DMS79 treated with DMSO at 0.1 percent for 48 hours (cell line): ENCODE results near the gene NFATC4.
"Not testable (repeated sequence)": the region's sequence is repeated elsewhere in the genome, so short reads cannot be mapped to it uniquely, and the experiment has no call there.

Experiments
- DNase-seq: peaks from one replicate; lab custom pipeline; 2025; lab: John Stamatoyannopoulos, UW

NFATC4 gene

DNA sequence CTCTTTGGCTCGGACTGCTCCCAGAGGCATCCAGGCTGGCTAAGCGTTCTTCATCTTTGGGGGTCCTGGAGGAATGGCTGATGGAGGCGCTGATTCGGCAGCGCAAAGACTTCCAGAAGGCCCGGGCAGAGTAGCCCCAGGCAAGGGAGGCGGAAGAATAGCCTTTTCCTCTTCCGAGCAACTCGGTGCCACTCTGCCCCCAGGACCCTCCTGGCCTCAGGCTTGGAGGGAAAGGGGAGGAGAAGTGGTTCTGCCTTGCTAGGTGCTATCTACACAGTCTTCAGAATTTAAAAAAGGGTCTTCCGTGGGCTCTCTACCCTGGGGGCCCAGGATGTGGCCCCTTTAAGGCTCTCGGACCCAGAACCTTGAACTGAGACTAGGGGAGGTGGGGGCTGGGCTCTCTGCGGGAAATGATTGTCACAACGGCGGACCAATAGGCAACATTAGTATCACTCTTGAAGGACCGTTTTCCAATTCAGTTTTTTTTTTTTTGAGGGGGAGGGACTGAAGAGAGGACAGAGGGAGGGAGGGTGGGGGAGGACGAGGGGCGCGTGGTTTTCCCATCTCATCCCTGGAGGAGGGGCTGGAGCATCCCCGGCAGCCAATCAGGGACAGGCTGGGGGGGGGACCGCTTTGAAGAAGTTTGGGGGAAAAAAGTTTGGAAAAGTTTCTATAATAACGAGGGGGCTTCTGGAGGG is at the start of gene NFATC4:
Gene NFATC4 (plus strand): TSS at position 671 of the 698 bp plus-strand sequence. CDS start 157 bp downstream, outside the sequence.
- peak; percentile 94 for DNase-seq

DNA sequence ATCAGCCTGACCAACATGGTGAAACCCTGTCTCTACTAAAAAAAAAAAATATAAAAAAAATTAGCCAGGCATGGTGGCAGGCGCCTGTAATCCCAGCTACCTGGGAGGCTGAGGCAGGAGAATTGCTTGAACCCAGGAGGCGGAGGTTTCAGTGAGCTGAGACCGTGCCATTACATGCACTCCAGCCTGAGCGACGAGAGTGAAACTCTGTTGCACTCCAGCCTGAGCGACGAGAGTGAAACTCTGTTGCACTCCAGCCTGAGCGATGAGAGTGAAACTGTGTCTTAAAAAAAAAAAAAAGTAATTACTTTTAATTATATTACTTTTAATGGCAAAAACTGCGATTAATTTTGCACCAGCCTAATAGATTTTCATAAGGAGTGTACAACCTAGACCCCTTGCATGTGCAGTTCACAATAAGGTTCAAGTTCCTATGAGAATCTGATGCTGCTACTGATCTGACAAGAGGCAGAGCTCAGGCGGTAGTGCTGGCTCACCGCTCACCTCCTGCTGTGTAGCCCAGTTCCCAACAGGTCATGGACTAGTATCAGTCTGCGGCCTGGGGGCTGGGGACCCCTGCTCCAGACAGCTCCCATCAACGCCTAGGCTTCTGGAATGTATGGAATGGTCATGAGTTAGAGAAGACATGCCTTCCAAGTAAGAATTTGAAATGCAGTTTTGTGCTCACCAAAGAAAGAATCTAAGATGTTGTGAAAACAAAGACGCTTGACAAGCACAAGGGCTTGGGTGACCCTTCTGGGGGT is 46.6 kb upstream of the NFATC4 start:
- no peak for DNase-seq

DNA sequence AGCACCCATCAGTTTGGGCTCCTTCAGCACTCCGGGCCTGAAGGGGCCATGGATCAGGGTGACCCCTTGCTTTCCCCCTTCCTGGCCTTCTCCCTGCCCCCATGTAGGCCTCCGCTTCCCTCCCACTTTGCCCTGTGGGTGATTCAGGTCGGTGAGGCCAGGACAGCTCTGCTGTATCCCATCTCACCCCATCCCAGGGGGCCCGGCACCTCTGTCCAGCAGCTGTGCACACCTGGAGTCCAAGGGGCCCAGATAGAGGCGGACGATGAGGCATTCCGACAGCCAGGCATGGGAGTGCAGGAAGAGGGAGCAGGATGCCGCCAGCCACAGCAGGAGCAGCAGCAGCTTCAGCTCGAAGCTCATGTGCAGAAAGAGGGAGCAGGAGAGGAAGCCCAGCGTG is 45.3 kb upstream of the NFATC4 start:
- DNase-seq = no peak

DNA sequence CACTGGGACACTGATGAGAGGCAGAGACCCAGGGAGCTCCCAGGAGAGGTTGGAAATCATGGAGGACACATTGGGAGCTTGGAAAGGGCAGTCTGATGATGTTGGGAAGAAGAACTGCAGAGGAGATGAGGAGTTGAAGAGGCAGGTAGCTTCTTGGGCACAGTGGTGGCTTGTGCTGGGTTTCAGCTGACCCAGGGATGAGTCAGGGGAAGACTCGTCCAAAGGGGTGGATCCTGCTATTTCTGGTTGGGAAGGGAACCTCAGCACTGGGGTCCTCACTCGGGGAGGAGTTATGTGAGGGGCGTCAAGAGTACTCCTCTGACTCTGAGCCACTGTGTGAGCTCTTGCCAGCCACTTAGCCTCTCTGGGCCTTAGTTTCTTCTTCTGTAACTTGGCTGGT is 44.6 kb upstream of the NFATC4 start:
- no peak for DNase-seq

DNA sequence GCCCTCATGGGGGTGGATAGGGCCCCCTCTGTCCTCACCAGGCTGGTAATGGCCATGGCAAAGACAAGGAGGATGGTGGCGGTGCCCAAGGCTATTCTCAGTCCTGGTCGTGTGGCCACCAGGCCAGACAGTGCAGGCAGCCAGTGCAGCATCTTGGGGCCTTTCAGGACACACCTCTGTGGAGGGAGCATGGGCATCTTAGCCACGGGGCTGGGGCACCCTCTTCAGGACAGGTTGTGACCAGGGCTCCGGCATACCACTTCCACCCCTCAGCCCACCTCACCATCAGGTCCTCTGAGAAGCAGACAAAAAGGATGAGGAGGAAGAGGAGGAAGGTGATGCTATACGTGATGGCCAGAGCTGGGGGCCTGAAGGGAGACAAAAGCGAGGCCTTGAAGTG is 44.0 kb upstream of the NFATC4 start:
- DNase-seq = no peak

DNA sequence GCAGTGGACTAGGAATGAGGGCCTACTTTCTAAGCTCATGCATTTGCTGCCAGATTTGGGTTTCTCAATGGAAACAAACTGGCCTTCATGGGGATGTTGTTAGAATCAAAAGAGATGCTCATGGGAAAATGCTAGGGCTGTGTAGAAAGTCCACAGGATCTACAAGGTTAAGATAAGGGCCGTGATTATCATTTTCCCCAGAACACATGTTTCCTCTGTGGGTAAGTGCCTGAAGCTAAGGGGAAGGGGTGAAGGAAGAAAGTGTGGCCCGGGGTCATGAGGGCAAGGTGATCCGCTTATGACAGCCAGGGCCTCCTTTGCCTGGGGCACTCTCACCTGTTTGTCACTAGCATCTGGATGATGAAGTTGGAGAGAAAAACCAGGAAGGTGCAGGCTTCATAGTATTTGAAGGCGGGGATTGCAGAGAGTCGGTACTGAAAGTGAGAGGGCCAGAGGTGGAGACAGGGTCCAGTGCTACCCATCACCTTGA is 42.9 kb upstream of the NFATC4 start:
- no peak for DNase-seq

DNA sequence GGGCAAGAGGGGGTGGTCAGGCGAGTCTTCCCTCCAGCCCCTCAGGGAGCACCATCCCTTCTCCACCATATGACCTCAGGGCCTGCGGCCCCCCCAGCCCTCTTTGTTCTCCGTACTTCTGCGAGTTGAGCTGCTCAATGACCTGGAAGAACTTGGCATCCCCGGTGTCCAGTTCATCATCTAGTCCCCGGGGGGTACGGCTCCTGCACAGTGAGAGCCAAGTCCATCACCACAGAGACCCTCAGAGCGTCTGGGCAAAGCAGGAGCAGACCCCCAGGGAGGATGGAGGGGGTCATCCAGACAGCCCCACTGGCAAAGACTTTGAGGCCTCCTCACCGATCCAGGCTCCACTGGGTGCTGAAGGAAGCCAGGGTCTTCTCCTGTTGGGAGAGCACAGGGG is 42.0 kb upstream of the NFATC4 start:
- no peak for DNase-seq

DNA sequence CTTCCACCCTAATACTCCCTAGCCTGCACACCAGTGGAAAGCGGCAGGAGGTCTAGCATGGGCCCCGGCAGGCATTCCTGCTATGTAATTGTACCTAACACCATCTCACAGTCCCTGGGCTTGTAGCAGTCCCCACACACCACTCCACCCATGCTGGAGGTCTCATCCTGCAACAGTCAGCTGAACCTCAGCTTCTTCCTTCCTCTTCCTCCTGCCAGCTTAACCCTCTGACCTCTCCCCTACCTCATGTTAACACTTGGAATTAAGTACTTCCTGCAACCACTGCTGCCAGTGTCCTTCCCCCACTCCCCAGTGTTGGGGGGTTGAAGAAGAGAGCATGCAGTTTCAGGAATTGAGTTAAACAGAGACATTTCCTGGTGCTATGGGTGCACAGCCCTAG is 40.7 kb upstream of the NFATC4 start:
- DNase-seq = no peak

DNA sequence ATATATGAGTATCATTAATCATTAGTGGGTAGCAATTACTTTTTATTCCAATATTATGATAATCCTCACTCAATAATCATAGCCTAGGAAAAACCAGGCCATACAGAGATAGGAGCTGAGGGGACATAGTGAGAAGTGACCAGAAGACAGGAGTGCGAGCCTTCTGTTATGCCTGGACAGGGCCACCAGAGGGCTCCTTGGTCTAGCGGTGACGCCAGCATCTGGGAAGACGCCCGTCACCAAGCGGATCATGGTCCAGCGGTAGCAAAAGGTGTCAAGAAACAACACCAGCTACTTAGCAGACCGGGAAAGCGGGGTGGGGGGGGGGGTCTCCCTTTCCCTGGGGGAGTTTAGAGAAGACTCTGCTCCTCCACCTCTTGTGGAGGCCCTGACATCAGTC is 40.1 kb upstream of the NFATC4 start:
- not testable (repeated sequence) for DNase-seq

DNA sequence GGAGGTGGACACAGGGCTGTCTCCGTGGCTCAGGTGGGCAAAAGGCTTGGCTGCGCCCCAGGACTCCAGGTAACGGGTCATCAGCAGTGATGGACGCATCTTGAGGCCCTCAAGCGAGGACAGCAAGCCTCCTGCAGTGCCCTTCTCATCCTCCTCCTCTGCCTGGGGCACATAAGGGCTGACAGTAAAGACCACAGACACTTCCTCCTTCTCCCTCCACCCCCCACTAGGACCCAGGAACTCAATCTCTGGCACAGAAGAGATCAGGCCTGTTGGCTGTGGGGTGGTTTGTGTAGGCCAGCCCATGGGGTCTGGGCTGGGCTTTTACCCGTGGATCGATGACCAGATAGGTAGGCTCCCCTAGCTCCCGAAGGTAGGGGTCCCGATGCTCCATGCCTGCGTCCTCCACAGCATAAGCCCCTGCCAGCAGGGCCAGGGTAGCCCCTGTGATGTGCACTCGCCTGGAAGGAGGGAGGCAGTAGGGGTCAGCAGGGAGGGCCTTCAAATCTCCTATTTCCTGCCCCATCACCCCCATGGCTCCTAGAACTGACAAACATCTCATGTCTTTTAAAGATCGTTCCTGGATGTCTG is 38.8 kb upstream of the NFATC4 start:
- DNase-seq = no peak

DNA sequence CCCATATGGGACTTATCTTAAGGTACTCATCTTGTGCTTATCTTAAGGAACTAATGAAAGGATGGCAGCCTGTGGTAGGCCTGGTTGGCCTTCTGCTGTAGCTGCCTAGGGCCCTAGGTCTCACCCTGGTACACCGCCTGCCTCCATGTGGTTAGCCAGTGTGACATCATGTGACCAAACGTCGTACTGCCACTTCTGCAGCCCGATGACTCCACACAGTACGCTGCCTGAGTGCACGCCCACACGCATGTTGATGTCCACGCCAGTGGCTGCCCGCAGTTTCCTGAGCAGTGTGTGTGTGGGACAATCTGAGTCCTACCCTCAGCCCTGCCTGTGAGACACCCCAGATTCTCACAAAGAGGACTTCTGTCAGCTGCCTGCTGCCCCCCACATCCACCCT is 38.2 kb upstream of the NFATC4 start:
- no peak for DNase-seq

DNA sequence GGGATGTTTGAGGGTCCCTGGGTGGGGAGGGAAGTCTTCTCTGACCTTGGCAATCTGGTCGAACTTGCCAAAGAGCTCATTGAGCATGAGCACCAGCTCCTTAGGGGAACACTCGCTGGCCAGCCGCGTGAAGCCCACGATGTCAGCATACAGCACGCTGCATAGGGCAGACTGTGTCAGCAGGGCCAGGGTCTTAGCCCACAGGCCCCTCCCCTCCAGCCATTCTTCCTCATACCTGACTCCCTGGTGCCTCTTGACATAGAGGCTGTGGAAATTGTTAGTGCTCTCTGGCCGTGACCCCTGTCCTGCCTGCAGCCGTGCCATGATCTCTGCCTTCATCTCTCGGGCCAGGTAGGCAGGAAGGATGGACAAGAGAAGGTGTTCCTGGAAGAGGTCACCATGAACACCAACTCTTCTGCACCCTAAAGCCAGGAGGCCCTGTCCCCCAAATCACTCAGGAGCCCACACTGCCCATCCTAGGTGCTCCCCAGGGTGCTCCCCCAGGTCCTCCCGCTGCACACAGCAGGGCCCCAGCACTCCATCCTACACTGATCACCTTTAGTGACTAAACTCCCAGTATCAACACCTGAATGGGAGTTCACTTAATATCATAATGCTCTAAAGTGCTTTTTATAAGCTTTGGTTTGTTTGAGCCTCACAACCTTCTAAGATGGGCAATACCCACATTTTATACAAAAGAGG is 36.9 kb upstream of the NFATC4 start:
- DNase-seq = no peak

DNA sequence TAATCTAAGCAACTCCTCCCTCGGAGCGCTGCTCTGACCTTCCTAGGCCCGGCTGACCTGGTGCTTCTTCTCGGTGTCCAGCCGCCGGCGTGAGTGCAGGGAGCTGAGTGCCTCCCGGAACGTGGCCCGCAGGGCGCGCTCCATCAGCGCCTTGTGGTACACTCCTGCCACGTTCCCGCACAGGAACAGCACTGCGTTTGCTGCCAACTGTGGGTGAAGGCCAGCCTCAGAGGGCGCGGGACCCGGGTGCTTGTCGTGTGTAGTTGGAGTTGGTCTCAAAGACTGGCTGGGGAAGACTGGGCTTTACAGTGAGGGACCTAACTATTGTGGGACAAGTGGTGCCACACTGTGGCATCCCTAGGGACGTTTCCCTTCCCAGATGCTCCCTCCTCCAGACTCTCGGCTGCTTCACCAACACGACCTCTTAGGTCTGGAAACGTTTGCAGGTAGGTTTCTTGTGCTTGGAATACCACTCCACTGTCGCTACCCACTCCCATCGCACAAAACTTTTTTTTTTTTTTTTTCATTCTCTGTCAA is 36.2 kb upstream of the NFATC4 start:
- no peak for DNase-seq

DNA sequence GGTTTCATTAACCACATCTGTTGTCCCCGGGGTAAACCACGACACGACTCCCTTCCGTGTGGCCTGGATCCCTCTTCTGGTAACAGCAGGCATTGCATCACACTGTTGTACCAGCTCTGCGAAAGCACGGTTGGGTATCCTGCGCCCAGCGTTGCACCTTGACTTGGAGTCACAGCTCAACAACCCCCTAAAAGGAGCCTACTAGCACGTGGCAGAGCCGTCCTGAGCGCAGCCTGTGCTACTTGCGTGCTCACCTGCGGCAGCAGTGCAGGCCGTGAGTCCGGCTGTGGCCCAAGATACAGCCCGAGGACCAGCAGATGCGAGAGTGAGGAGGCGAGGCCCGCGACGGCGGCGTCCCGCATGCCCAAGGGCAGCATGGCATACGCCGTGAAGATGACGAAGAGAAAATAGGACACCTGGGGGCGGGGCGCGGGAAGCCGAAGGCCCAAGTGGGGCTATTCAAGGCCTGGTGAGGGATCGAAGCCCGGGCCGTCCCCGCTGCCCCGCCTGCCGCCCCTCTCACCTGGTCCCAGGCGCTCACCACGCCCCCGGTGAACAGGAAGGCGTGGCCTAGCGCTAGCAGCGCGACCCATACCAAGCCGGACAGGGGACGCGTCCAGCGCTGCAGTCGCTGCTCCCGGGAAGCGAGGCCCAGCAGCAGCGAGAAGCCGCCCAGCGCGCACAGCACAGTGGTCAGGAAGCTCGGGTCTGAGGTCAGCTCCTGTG is 35.6 kb upstream of the NFATC4 start:
- DNase-seq = peak; percentile 92

DNA sequence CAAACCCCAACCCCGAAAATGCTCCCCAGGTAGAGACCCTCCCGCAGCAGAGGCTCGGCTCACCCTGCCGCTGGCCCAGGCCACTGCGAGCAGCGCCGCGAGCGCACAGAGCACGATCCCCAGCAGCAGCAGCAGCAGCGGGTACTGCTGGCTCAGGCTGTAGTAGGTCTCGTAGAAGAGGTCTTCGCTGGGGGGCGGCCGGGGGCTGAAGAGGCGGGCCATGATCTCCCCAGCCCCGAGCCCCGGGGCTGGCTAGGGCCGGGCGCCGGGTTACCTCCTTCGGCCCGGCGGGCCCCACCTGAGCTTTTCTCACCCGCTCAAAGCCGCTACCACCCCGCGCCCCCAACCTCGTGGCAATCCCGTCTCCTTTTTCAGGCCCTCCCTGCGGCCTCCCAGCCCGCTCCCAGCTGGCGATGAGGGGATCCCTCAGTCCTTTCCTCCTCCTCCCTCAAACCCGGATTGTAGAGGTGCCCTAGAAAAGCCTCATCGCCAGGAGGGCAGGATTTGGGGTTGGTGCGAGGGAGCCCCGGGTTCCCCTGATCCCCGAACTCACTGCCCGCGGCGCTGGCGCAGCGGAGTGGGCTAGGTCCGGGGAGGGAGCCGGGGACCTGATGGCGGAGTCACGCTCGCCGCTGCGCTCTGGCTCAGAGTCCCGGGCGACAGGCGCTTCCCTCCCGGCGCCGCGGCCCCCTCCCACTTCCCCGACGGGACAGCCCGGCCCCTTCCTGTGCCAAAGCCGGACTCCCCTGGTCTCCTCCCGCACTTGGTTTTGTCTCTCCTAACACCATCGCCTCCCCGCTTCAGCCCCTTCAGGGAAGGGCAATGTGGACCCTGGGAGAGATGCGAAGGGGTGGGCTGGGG is 33.3 kb upstream of the NFATC4 start, which contains the start of gene ADCY4:
Gene ADCY4 (minus strand): TSS at position 641 of the 861 bp plus-strand sequence. CDS start 419 bp downstream, at position 222.
- no peak for DNase-seq

DNA sequence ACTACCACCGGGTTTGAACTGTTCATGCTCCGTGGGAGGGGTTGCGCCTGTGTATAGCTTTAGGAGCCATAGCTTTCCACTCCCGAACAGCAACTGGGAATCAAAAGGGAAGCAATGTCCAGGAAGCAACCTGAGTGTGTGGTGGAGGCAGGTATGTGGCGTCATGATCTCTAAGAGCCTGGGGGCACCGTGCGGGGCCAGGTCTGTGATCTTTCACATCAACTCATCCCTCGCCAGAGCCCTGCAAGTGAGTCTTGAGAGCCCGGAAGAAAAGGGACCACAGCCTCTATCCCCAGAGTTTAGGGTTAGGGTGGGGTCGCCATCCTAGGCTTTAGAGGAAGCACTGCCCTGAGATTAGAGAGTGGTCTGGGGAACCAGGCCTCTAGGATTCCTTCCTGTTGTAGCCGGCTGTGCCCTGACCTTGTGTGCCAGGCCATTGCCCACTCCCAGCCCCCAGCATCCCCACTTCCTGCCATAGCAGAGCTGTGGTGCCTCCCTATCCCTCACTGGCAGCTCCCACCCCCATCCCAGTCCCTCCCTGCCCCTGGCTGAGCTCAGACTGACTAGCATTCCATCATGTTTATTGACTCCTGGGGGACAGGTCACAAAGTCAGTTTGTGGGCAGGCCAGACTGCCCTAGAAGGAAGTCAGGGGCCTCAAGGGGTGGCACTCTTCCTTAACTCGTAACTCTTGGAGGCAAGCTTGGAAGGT is 32.4 kb upstream of the NFATC4 start:
- no peak for DNase-seq

DNA sequence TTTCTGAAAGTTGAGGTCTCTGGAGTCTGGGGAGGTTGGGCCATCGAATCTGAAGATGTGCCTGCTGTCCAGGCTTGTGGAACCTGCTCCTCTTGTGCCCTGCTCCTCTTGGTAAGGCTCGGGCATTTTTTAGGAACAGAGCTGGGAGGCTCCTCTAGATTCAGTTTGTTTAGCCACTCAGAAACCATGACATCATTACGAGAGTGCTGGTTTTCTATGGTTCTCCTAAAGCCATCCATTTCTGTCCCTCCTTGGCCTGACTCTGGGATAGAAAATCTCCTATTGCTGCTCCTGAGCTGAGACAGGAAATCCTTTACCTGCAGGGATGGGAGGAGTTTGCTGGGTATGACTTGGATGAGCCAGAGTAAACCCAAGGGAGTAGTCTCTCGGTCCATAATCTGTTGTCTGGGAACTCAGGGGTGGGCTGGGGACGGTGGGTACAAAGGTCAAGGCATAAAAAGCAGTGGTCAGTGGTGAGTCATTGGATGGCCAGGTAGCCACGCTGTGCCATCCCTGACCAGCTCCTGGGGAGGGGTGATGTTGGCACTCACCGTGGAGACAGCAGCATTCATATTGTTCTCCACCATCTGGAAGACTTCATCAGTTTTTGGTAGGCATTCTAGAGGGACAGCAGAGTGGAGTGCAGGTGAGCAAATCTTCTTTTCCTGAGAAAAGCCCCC is 30.7 kb upstream of the NFATC4 start:
- DNase-seq = no peak

DNA sequence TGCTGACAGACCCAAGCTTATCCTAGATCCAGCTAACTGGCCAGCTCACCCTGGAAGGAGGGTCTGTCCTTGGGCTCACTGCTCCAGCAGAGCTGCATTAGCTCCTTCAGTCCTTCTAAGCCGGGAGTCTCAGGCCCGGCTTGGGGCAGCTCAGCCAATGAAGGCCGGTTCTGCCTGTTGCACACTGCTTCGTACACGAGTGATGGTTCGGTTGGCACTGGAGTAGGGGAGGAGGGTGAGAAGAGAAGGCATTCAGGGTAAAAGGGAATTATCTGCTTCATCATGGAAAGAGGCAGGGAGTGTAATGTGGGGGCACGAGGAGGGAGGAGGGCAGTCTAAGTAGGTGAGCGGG is 30.2 kb upstream of the NFATC4 start:
- no peak for DNase-seq

DNA sequence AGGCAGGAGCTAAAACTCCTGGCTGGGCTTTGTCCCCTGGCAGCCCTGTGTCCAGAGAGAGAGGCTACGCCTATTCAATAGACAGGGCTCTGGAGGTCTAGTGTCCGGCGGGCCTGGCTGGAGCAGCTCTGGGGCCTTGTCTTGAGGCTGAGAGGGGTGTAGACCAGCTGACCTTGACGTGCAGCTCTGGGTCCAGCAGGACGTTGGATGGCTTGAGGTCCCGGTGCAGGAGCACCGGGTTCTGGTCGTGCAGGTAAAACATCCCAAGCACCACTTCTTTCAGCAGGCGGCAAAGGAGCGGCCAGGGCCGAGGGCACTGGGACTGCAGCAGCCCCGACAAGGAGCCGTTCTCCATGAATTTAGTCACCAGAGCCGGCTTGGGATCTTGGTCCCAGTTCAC is 29.1 kb upstream of the NFATC4 start:
- DNase-seq = no peak
